ENCODE measurements around the gene PPP4R2. TPM values are rescaled to one million over a fixed set of nuclear protein-coding genes. Genes with fewer than 3 reads are reported as not detected.
A peak's percentile ranks its signal among the peaks of the same experiment; 100 is the strongest.
"Not testable (repeated sequence)": the region's sequence is repeated elsewhere in the genome, so short reads cannot be mapped to it uniquely, and the experiment has no call there.

Gene PPP4R2
- total RNA-seq, 2 experiments from 2014 or later = 99.3 to 102 TPM

DNA sequence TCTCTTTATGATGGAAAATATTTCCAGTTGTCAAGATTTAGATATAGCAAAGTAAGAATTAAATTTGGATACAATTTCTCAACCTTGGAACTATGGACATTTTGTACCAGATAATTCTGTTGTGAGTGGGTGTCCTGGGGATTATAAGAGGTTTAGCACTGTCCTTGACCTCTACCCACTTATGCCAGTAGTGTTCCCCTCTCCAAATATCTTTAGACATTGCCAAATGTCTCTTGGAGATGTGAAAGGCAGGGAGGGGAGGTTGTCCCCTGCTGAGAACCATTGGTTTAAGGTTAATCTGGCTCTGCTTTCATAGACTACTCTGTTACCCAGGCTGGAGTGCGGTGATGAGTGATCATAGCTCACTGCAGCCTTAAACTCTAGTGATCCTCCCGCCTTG, 64.8 kb downstream of the PPP4R2 start, which contains the start of gene EBLN2:
TSS of gene EBLN2 (plus strand) at position 244 of the 400 bp plus-strand sequence. CDS start 423 bp downstream, outside the sequence.
- DNase-seq = no peak
- H3K9me3 Mint-ChIP-seq = no peaks in the 10 kb centered on the region
- H3K27me3 Mint-ChIP-seq = no peaks in the 10 kb centered on the region
- peaks cover 11% of the 10 kb centered on the region for H3K36me3 Mint-ChIP-seq
- H3K27ac Mint-ChIP-seq = no peak within 1 kb of the TSS
- H3K4me3 Mint-ChIP-seq = no peak within 1 kb of the TSS
- H3K4me1 Mint-ChIP-seq = peaks cover 13% of the 10 kb centered on the region

DNA sequence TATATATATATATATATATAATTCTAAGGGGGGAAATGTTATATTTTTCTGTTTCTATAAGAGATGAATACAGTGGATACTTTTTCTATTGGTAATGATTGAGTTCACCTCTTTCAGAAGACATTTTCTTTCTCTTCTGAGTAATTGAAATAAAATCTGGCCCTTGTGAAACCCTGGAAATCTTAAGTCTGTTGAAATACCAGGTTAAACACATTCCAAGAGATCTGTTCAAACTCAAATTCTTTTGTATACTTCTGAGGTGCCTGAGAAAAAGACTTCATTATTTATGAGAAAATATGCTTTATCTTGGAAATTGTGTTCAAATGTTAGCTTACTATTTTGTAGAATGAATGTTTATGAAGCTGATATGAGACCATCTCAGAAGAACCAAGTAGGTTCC, 69.6 kb downstream of the PPP4R2 start:
- not testable (repeated sequence) for DNase-seq, H3K9me3 Mint-ChIP-seq, H3K27ac Mint-ChIP-seq, H3K27me3 Mint-ChIP-seq, H3K4me3 Mint-ChIP-seq
- H3K4me1 Mint-ChIP-seq = peaks cover 16% of the 10 kb centered on the region
- peaks cover 11% of the 10 kb centered on the region for H3K36me3 Mint-ChIP-seq

DNA sequence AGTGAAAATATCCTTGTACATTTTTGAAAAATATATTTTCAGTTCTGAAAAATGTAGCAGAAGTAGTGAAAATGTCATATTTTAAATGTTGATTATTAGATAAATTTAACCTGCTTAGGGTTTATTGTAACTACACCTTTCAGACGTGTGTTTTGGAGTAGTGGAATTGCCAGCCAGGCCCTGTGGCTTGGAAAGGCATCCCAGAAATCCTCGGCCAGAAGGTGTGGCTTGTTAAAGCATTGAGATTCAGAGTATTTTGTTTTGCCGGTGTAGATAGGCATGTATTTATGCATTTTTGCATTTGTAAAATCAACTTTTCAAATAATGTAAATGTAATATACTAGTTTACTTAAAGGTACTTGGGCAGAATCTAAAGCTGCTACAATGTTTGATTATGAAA, 71.8 kb downstream of the PPP4R2 start:
- H3K4me1 Mint-ChIP-seq = peaks cover 30% of the 10 kb centered on the region
- H3K9me3 Mint-ChIP-seq = no peaks in the 10 kb centered on the region
- no peak for DNase-seq
- peaks cover 9% of the 10 kb centered on the region for H3K36me3 Mint-ChIP-seq
- H3K27me3 Mint-ChIP-seq = no peaks in the 10 kb centered on the region
- H3K27ac Mint-ChIP-seq = no peak overlapping the region
- H3K4me3 Mint-ChIP-seq = no peak overlapping the region

DNA sequence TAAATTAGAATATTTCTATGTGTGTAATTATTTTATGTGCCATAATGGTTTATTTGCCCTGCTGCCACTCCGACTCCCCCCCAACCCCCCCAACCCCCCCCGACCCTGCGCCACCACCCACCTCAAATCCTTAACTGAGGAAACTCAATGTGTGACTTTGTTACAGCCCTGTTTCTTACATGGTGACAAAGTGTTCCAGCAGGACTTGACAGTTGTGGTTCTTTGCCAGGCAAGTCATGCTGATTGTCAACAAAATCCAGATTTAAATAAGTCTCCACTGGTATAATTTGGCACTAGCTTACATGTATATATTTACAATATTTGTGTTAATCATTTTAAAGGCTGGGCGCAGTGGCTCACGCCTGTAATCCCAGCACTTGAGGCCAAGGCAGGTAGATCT, 72.6 kb downstream of the PPP4R2 start:
- no peak for DNase-seq
- peaks cover 31% of the 10 kb centered on the region for H3K4me1 Mint-ChIP-seq
- peaks cover 9% of the 10 kb centered on the region for H3K36me3 Mint-ChIP-seq
- H3K9me3 Mint-ChIP-seq = no peaks in the 10 kb centered on the region
- no peak overlapping the region for H3K4me3 Mint-ChIP-seq
- no peak overlapping the region for H3K27ac Mint-ChIP-seq
- H3K27me3 Mint-ChIP-seq = no peaks in the 10 kb centered on the region

DNA sequence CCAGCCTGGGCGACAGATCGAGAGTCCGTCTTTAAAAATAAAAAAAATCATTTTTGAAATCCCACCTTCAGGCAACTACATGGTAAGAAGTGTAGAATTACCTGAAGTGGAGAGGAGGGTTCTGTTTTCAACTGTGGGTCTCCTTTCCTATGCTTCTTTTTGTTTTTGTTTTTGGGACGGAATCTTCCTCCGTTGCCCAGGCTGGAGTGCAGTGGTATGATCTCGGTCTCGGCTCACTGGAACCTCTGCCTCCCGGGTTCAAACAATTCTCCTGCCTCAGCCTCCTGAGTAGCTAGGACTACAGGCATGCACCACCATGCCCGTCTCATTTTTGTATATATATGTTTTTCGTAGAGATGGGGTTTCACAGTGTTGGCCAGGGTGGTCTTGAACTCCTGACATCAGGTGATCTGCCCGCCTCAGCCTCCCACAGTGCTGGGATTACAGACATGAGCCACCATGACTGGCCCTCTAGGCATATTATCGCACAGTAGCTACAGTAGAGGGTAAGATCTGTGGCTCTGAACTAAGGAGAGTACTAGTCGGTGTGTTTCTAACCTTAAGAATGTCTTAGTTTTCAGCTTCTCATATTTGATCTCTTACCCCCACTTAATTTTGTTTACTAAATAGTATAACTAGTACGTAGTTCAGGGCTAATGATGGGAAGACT, 73.3 kb downstream of the PPP4R2 start:
- peaks cover 32% of the 10 kb centered on the region for H3K4me1 Mint-ChIP-seq
- H3K27me3 Mint-ChIP-seq = no peaks in the 10 kb centered on the region
- H3K36me3 Mint-ChIP-seq = peaks cover 5% of the 10 kb centered on the region

DNA sequence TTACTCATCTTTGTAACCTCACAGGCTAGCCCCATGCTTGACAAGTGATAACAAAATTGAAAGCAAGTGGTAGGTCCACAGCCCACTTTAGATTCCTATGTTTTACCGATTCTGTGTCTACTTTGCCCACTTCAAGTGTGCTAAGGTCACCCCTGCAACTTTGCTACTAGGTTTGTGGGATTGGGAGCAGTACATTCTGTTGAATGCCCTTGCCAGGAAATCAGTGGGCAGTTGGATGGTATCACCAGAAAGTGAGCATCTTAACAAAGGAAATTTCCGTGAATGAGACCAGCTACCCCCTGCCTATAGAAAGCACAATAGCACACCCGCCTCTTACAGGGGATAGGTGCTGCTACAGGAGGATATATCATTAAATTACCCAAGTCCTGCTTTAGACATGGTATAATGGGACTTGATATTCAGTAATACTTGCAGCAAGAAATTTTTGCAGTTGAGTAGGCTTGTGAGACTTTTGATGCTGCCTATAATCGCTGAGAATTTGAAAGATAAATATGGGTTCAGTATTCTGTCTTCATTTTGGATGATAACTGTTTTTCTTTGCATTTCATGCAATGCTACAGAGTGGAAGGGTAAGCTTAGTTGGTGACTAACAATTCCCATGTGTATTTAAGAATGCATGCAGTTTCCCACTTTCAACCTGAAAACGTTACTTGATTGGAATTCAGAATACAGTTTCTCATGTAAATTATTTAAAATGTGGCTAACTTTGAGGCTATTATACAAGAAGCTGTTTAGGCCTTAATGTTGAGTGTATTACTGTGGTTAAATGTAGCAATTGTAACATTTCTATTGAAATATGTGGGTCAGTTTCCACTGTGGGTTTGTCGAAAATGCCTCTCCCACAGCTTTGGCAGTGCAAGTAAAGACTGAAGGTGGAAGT, 74.3 kb downstream of the PPP4R2 start:
- Mint-ChIP-seq H3K27me3 (no peaks in the 10 kb centered on the region), H3K4me1 (peaks cover 30% of the 10 kb centered on the region), H3K9me3 (no peaks in the 10 kb centered on the region), H3K27ac (peak overlapping the region; percentile 12), H3K36me3 (peaks cover 1% of the 10 kb centered on the region), H3K4me3 (no peak overlapping the region)
- no peak for DNase-seq

More for the DNA sequence above, 73.3 kb downstream of the PPP4R2 start:
- H3K9me3 Mint-ChIP-seq = no peaks in the 10 kb centered on the region
- no peak for DNase-seq
- no peak overlapping the region for H3K27ac Mint-ChIP-seq
- H3K4me3 Mint-ChIP-seq = no peak overlapping the region

DNA sequence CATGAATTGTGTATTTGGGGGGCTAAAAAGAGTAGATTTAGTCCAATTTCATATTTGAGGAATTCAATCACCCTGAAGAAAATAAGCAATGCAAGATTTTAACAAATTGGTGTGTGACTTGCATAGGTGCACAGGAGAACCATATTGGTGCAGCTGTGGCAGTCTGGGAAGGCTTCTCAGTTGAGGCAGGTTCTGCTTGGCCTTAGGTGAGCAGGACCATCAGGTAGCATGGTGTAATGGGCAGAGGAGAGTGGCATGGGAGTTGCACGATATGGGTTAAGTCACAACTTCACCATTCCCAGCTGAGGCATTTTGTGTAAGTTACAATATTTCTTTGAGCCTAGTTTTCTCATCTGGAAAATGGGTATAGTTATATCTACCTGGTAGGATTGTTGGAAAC, 75.3 kb downstream of the PPP4R2 start:
- Mint-ChIP-seq H3K36me3 (no peaks in the 10 kb centered on the region), H3K27ac (no peak overlapping the region), H3K4me3 (no peak overlapping the region), H3K9me3 (no peaks in the 10 kb centered on the region), H3K4me1 (peaks cover 30% of the 10 kb centered on the region), H3K27me3 (no peaks in the 10 kb centered on the region)
- no peak for DNase-seq

DNA sequence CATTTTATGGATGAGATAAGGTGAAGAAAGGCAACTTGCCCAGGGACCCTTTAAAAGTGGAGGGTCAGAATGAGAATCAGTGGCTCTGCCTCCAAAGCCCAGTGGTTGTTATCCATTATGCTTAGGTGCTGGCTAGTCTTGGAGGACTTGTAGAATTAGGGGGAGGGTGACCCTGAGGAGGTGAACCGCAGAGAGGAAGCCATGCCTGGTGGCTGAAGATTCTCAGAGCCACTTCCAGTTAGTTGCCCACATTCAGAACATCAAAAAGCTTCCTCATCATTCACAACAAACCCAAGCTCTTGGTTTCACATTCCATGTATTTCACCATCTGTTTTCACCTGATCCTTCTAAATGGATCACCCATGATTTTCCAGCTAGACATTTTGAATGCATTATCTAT, 76.0 kb downstream of the PPP4R2 start:
- Mint-ChIP-seq H3K4me1 (peaks cover 30% of the 10 kb centered on the region), H3K4me3 (no peak overlapping the region), H3K27me3 (no peaks in the 10 kb centered on the region), H3K27ac (no peak overlapping the region), H3K36me3 (no peaks in the 10 kb centered on the region), H3K9me3 (no peaks in the 10 kb centered on the region)
- no peak for DNase-seq

DNA sequence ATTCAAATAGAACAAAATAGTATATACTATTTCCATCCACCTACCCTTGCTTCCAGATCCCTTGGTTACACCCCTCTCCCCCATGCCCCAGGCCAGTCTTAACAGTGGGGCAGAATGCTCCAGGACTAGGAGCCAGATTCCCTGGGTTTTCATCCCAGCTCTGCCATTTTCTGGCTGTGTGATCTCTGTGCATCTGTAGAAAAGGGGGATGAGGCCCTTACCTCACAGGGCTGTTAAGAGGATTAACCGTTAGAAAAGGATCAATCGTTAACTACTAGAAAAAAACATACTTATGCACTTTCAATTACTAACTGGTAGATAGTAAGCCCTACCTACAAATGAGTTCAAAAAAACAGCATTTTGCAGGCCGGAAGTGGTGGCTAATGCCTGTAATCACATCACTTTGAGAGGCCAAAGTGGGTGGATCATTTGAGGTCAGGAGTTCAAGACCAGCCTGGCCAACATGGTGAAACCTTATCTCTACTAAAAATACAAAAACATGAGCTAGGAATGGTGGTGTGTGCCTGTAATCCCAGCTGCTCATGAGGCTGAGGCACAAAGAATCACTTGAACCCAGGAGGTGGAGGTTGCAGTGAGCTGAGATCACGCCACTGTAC, 76.6 kb downstream of the PPP4R2 start:
- no peaks in the 10 kb centered on the region for H3K27me3 Mint-ChIP-seq
- no peaks in the 10 kb centered on the region for H3K9me3 Mint-ChIP-seq
- no peak for DNase-seq
- H3K27ac Mint-ChIP-seq = no peak overlapping the region
- H3K4me1 Mint-ChIP-seq = peaks cover 30% of the 10 kb centered on the region
- H3K4me3 Mint-ChIP-seq = no peak overlapping the region
- H3K36me3 Mint-ChIP-seq = no peaks in the 10 kb centered on the region

DNA sequence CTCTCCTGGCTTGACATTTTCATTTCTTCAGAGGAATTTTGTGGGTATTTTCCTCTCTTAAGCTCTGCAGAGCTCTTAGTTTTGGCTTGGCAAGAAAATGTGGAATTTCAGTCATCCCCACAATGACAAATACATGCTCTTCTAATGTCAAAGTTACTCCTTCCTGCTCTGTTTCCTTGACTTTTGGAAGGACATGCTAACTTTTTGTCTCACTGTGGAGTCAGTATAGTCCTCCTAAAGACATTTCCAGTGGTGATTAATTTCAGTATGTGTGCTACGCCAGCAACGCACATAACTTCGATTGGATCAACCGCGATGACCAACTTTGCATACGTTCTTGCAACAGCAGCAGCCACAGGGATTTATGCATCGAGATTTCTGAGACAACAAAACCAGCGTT, 78.2 kb downstream of the PPP4R2 start:
- no peak overlapping the region for H3K4me3 Mint-ChIP-seq

DNA sequence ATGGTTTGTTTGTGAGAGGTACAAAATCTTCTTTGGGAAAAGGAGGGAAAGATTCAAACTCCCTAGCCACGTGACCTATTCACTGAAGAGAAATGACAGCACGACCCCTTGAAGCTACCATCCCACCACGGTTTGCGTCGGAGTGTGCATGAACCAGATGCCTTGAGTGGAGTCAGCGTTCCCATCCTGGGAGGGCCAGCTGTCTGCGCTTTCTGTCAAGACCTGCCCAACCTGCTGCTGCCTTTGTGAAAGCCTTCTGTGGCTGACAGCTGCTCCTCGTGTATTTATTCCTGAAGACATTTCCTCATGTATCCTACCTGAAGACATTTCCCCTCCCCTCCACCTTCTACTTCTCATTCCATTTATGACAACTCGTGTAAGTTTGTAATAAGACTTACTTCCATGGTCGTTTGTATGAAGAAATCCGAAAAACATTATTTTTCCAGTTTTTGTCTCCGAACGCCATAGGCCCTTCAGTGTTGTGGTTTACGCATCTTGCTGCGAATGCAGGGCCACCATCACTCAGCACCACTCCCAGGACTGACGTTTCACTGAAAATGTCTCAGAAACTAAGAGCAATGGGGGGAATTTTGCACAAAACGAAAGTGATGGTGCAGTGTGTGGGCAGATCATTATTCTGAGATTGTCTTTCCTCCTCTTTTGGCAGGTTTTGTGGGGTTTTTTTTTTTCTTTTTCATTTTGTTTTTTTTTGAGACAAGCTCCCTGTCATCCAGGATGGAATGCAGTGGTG, 83.8 kb downstream of the PPP4R2 start:
- Mint-ChIP-seq H3K27me3 (no peaks in the 10 kb centered on the region), H3K36me3 (no peaks in the 10 kb centered on the region), H3K4me3 (no peak overlapping the region), H3K27ac (no peak overlapping the region), H3K4me1 (peaks cover 2% of the 10 kb centered on the region), H3K9me3 (no peaks in the 10 kb centered on the region)
- DNase-seq = no peak

More for the DNA sequence above, 78.2 kb downstream of the PPP4R2 start:
- H3K27ac Mint-ChIP-seq = no peak overlapping the region
- H3K27me3 Mint-ChIP-seq = no peaks in the 10 kb centered on the region
- no peaks in the 10 kb centered on the region for H3K9me3 Mint-ChIP-seq
- H3K4me1 Mint-ChIP-seq = peaks cover 30% of the 10 kb centered on the region
- no peak for DNase-seq
- H3K36me3 Mint-ChIP-seq = no peaks in the 10 kb centered on the region

DNA sequence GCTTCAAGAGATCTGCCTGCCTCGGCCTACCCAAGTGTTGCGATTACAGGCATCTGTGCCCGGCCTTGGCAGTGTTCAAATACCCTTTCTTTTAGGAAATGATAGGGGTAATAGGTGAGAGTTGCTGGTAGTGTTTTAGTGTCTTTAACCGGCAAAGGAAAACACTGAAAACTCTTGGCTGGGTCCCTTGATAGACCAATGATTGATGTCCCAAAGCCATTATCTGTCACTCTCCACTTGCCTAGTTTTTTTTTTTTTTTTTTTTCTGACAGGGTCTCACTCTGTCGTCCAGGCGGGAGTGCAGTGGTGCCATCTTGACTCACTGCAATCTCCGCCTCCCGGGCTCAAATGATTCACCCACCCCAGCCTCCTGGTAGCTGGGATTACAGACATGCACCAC, 84.5 kb downstream of the PPP4R2 start:
- no peak overlapping the region for H3K4me3 Mint-ChIP-seq
- H3K27ac Mint-ChIP-seq = no peak overlapping the region
- no peaks in the 10 kb centered on the region for H3K27me3 Mint-ChIP-seq
- DNase-seq = no peak
- no peaks in the 10 kb centered on the region for H3K9me3 Mint-ChIP-seq
- H3K4me1 Mint-ChIP-seq = peaks cover 5% of the 10 kb centered on the region
- H3K36me3 Mint-ChIP-seq = no peaks in the 10 kb centered on the region

DNA sequence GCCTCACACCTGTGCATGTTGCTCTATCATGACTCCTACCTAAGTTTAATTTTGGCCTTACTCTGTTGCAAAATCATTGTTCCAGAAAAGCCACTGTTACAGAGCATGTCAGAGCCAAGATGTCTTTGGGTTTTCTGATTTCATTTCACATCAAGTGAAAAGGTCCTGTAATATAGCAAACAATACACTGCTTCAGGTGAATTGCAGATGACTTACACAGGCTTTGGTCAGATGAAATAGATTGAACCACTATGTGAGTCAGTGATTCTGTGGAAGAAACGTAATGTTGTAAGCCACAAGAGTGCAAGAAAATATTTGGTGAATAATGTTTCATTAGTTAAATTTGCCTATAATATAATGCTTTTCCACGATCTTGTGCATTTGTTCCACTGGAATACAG, 87.6 kb downstream of the PPP4R2 start:
- Mint-ChIP-seq H3K9me3 (no peaks in the 10 kb centered on the region), H3K27ac (no peak overlapping the region), H3K27me3 (no peaks in the 10 kb centered on the region), H3K36me3 (no peaks in the 10 kb centered on the region), H3K4me3 (no peak overlapping the region), H3K4me1 (peaks cover 7% of the 10 kb centered on the region)
- no peak for DNase-seq

DNA sequence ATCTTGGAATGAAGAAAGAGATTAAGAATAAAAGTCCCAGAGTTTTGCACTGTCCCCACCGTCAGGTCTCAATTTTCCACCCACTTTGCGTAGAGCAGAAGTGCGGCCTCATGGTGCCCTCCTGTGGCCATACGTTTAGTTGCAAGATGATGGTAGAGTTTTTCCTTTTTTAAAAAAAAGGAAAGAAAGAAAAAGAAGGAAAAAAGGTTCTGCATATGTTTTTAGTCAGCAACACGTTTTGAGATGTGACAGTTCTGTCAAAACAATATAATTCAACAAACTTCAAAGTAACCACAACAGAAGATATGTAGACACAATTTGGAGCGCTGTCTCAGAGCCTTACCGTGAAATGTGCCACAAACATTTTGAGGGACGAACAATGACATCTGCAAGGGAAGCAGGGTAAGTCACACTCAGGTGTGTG, 89.5 kb downstream of the PPP4R2 start:
- H3K36me3 Mint-ChIP-seq = no peaks in the 10 kb centered on the region
- peak; percentile 35 for DNase-seq
- peaks cover 5% of the 10 kb centered on the region for H3K4me1 Mint-ChIP-seq
- H3K27ac Mint-ChIP-seq = no peak overlapping the region
- H3K27me3 Mint-ChIP-seq = no peaks in the 10 kb centered on the region
- no peaks in the 10 kb centered on the region for H3K9me3 Mint-ChIP-seq
- H3K4me3 Mint-ChIP-seq = no peak overlapping the region

DNA sequence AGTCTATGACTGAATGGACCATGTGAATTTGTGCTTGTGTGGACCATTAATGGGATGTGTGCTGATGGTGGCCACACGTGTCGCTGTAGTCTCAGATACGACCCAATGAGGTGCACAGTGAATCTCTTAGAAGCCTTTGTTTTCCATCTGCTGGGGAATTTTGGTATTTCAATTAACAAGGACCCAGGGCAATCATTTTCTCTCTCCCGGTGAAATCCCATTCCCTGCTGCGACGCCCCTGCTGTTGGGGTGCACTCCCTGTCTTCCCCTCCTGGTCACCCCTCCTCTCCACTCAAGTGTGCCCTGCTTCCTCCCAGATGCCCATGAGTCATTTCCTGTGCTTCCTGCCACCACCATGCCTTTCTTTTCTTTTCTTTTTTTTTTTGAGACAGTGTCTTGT, 97.5 kb downstream of the PPP4R2 start:
- H3K4me3 Mint-ChIP-seq = no peak overlapping the region
- H3K27ac Mint-ChIP-seq = no peak overlapping the region
- no peaks in the 10 kb centered on the region for H3K36me3 Mint-ChIP-seq

More for the DNA sequence above, 97.5 kb downstream of the PPP4R2 start:
- no peaks in the 10 kb centered on the region for H3K9me3 Mint-ChIP-seq
- H3K27me3 Mint-ChIP-seq = peaks cover 4% of the 10 kb centered on the region
- peaks cover 3% of the 10 kb centered on the region for H3K4me1 Mint-ChIP-seq
- DNase-seq = no peak

Data from activated naive CD8-positive, alpha-beta T cell treated with anti-CD3 and anti-CD28 coated beads for 36 hours (primary cell).